Measurements from ENCODE around the gene TTBK1. TPM values are rescaled to one million over a fixed set of nuclear protein-coding genes. Genes with fewer than 3 reads are reported as not detected.

The TTBK1 gene
- total RNA-seq, 1 experiment from 2014 or later = 0.61 TPM

GRCh38 chr6:43220439-43220951 lies 22.8 kb upstream of the TTBK1 start:
- BruUV-seq (replicated peaks) = no TSS peak
- ChIA-PET POLR2A (interaction anchor here (0.6 kb wide), 1 partner anchor 144 kb away, joined by 3 read pairs; the partner anchor contains the start of gene PTK7), CTCF (interaction anchor here (1.2 to 1.5 kb wide), 2 partner anchors 9 to 117 kb away, joined by 3 to 8 read pairs; partner anchors contain the start of gene DNPH1)
- intact Hi-C loops (cut with micrococcal nuclease; ENCODE audit: unreplicated experiment) = no loop called here
- DNase-seq = no peak
- Mint-ChIP-seq H3K9me3 (ENCODE audit: unreplicated experiment) (no peaks in the 10 kb centered on the region), H3K4me1 (ENCODE audit: low read depth, unreplicated experiment) (no peaks in the 10 kb centered on the region), H3K27ac (ENCODE audit: unreplicated experiment) (no peak overlapping the region), H3K36me3 (ENCODE audit: insufficient read depth, unreplicated experiment) (peaks cover 10% of the 10 kb centered on the region), H3K4me3 (ENCODE audit: unreplicated experiment) (no peak overlapping the region), H3K27me3 (ENCODE audit: insufficient read depth, unreplicated experiment) (no peaks in the 10 kb centered on the region)
- TF ChIP-seq CTCF (IDR thresholded peaks at IDR 0.05; ENCODE audit: insufficient read depth in 1 of 2, low read depth in 1 of 2, low read length in 1 of 2, severe bottlenecking in 1 of 2, unreplicated experiment in 1 of 2) = no peak
- Histone ChIP-seq H3K36me3 (ENCODE audit: control insufficient read depth, insufficient read depth, low read length) (no peaks in the 10 kb centered on the region), H3K4me3 (ENCODE audit: low read depth, low read length) (no peak overlapping the region), H3K9me3 (no peaks in the 10 kb centered on the region), H3K27me3 (replicated peaks; ENCODE audit: control insufficient read depth, insufficient read depth, low read length) (no peaks in the 10 kb centered on the region), H3K4me1 (no peaks in the 10 kb centered on the region)

DNA sequence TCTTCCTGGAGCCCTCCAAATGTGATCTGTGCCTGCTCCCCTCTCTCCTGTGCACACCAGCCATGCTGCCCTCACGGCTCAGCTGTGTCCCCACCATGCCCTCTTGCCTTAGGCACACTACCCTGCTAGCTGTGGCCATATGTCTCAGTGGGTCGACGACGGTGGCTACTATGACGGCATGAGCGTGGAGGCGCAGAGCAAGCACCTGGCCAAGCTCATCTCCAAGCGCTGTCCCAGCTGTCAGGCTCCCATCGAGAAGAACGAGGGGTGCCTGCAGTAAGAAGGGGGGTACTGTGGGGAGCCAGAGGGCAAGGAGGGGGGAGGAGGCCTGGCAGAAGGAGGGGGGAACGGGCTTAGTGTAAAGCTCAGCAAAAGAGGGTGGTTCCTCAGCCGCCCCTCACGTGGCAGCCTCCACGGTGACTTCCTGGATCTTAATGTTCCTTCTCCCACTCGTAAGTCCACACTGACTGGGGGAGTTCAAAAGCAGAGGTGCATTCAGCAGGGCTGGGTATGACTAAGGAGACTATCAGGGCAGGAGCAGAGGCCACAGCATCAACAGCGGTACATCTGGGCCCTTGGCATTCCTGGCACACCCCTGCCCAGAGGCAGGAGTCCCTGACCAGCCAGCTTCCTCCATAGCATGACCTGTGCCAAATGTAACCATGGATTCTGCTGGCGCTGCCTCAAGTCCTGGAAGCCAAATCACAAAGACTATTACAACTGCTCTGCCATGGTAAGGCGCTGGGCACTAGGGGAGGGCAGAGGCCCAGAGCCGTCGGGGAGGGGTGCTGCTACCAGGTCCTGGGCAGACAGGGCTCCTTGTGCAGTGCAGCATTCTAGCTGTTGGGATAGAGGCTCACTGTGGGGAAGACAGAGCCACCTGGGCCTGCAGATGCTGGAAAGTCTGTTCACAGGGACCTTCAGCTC lies 22.0 kb upstream of the TTBK1 start:
- no peak for TF ChIP-seq CTCF (IDR thresholded peaks at IDR 0.05; ENCODE audit: insufficient read depth in 1 of 2, low read depth in 1 of 2, low read length in 1 of 2, severe bottlenecking in 1 of 2, unreplicated experiment in 1 of 2)
- no peaks in the 10 kb centered on the region for H3K36me3 ChIP-seq (ENCODE audit: control insufficient read depth, insufficient read depth, low read length)
- Mint-ChIP-seq H3K36me3 (ENCODE audit: insufficient read depth, unreplicated experiment) (peaks cover 15% of the 10 kb centered on the region), H3K27me3 (ENCODE audit: insufficient read depth, unreplicated experiment) (no peaks in the 10 kb centered on the region), H3K4me3 (ENCODE audit: unreplicated experiment) (no peak overlapping the region), H3K27ac (ENCODE audit: unreplicated experiment) (no peak overlapping the region), H3K9me3 (ENCODE audit: unreplicated experiment) (no peaks in the 10 kb centered on the region), H3K4me1 (ENCODE audit: low read depth, unreplicated experiment) (no peaks in the 10 kb centered on the region)
- no peak overlapping the region for H3K4me3 ChIP-seq (ENCODE audit: low read depth, low read length)
- H3K9me3 ChIP-seq = no peaks in the 10 kb centered on the region
- no peaks in the 10 kb centered on the region for H3K4me1 ChIP-seq
- POLR2A ChIA-PET = interaction anchor here (0.6 kb wide), 1 partner anchor 145 kb away, joined by 3 read pairs; the partner anchor contains the start of gene PTK7
- H3K27me3 ChIP-seq (replicated peaks; ENCODE audit: control insufficient read depth, insufficient read depth, low read length) = no peaks in the 10 kb centered on the region
- CTCF ChIA-PET = interaction anchor here (1.2 to 1.5 kb wide), 2 partner anchors 8 to 116 kb away, joined by 3 to 8 read pairs; partner anchors contain the start of gene DNPH1
- DNase-seq = no peak
- no TSS peak for BruUV-seq (replicated peaks)
- intact Hi-C loops (cut with micrococcal nuclease; ENCODE audit: unreplicated experiment) = no loop called here

- CTCF ChIA-PET = no interaction called here
- H3K9me3 Mint-ChIP-seq (ENCODE audit: unreplicated experiment) = no peaks in the 10 kb centered on the region
- no peak for DNase-seq
- H3K4me1 ChIP-seq = no peaks in the 10 kb centered on the region
- intact Hi-C loops (cut with micrococcal nuclease; ENCODE audit: unreplicated experiment) = no loop called here
- no peaks in the 10 kb centered on the region for H3K4me1 Mint-ChIP-seq (ENCODE audit: low read depth, unreplicated experiment)
- H3K36me3 ChIP-seq (ENCODE audit: control insufficient read depth, insufficient read depth, low read length) = no peaks in the 10 kb centered on the region
- H3K9me3 ChIP-seq = no peaks in the 10 kb centered on the region
- peaks cover 15% of the 10 kb centered on the region for H3K36me3 Mint-ChIP-seq (ENCODE audit: insufficient read depth, unreplicated experiment)
- H3K27me3 Mint-ChIP-seq (ENCODE audit: insufficient read depth, unreplicated experiment) = no peaks in the 10 kb centered on the region
- TF ChIP-seq CTCF (IDR thresholded peaks at IDR 0.05; ENCODE audit: insufficient read depth in 1 of 2, low read depth in 1 of 2, low read length in 1 of 2, severe bottlenecking in 1 of 2, unreplicated experiment in 1 of 2) = no peak
- no peak overlapping the region for H3K4me3 Mint-ChIP-seq (ENCODE audit: unreplicated experiment)
- no peak overlapping the region for H3K4me3 ChIP-seq (ENCODE audit: low read depth, low read length)
- H3K27ac Mint-ChIP-seq (ENCODE audit: unreplicated experiment) = no peak overlapping the region
- POLR2A ChIA-PET = no interaction called here
- no peaks in the 10 kb centered on the region for H3K27me3 ChIP-seq (replicated peaks; ENCODE audit: control insufficient read depth, insufficient read depth, low read length)
- BruUV-seq (replicated peaks) = no TSS peak
Measured at GRCh38 chr6:43222418-43223059, 20.7 kb upstream of the TTBK1 start.

Measured in Caco-2 (cell line).